Measurements from ENCODE around the gene LAT. TPM values are rescaled to one million over a fixed set of nuclear protein-coding genes. Genes with fewer than 3 reads are reported as not detected.

Gene LAT
- polyA plus RNA-seq, 1 donor from 2014 or later = 6.4 TPM

GRCh38 chr16:29023279-29024277 is 38.7 kb downstream of the LAT start:
- H2AFZ ChIP-seq (ENCODE audit: low read depth, low read length) = no peak overlapping the region
- H3K9me3 ChIP-seq (ENCODE audit: low read length) = no peaks in the 10 kb centered on the region
- no peaks in the 10 kb centered on the region for H3K79me2 ChIP-seq (replicated peaks; ENCODE audit: insufficient read depth, low read length)
- no peak overlapping the region for H3K4me3 ChIP-seq (ENCODE audit: low read length)
- TF ChIP-seq EZH2 (IDR thresholded peaks at IDR 0.05; ENCODE audit: borderline replicate concordance, insufficient read depth, low read length, poor library complexity, severe bottlenecking) (no peak), POLR2AphosphoS5 (IDR thresholded peaks at IDR 0.05) (no peak), SMC3 (conservative IDR thresholded peaks at IDR 0.05; ENCODE audit: poor library complexity) (no peak), EP300 (conservative IDR thresholded peaks at IDR 0.05; ENCODE audit: poor library complexity, severe bottlenecking) (no peak), RAD21 (conservative IDR thresholded peaks at IDR 0.05) (no peak), TAF1 (IDR thresholded peaks at IDR 0.05; ENCODE audit: low read depth) (no peak)
- TF ChIP-seq, protein P1, sequence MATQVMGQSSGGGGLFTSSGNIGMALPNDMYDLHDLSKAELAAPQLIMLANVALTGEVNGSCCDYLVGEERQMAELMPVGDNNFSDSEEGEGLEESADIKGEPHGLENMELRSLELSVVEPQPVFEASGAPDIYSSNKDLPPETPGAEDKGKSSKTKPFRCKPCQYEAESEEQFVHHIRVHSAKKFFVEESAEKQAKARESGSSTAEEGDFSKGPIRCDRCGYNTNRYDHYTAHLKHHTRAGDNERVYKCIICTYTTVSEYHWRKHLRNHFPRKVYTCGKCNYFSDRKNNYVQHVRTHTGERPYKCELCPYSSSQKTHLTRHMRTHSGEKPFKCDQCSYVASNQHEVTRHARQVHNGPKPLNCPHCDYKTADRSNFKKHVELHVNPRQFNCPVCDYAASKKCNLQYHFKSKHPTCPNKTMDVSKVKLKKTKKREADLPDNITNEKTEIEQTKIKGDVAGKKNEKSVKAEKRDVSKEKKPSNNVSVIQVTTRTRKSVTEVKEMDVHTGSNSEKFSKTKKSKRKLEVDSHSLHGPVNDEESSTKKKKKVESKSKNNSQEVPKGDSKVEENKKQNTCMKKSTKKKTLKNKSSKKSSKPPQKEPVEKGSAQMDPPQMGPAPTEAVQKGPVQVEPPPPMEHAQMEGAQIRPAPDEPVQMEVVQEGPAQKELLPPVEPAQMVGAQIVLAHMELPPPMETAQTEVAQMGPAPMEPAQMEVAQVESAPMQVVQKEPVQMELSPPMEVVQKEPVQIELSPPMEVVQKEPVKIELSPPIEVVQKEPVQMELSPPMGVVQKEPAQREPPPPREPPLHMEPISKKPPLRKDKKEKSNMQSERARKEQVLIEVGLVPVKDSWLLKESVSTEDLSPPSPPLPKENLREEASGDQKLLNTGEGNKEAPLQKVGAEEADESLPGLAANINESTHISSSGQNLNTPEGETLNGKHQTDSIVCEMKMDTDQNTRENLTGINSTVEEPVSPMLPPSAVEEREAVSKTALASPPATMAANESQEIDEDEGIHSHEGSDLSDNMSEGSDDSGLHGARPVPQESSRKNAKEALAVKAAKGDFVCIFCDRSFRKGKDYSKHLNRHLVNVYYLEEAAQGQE (IDR thresholded peaks at IDR 0.05; ENCODE audit: borderline replicate concordance) = no peak
- TF ChIP-seq, protein P2, sequence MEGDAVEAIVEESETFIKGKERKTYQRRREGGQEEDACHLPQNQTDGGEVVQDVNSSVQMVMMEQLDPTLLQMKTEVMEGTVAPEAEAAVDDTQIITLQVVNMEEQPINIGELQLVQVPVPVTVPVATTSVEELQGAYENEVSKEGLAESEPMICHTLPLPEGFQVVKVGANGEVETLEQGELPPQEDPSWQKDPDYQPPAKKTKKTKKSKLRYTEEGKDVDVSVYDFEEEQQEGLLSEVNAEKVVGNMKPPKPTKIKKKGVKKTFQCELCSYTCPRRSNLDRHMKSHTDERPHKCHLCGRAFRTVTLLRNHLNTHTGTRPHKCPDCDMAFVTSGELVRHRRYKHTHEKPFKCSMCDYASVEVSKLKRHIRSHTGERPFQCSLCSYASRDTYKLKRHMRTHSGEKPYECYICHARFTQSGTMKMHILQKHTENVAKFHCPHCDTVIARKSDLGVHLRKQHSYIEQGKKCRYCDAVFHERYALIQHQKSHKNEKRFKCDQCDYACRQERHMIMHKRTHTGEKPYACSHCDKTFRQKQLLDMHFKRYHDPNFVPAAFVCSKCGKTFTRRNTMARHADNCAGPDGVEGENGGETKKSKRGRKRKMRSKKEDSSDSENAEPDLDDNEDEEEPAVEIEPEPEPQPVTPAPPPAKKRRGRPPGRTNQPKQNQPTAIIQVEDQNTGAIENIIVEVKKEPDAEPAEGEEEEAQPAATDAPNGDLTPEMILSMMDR (IDR thresholded peaks at IDR 0.05; ENCODE audit: poor library complexity, severe bottlenecking) = no peak
- H3K36me3 ChIP-seq (ENCODE audit: insufficient read depth, low read length) = no peaks in the 10 kb centered on the region
- no peaks in the 10 kb centered on the region for H4K20me1 ChIP-seq (ENCODE audit: insufficient read depth)
- no peak overlapping the region for H3K4me2 ChIP-seq (ENCODE audit: low read length)
- no peak overlapping the region for H3K27ac ChIP-seq (ENCODE audit: low read length)
- no peaks in the 10 kb centered on the region for H3F3A ChIP-seq (ENCODE audit: insufficient read depth, low read length, poor library complexity, severe bottlenecking)
- H3K9me2 ChIP-seq (ENCODE audit: insufficient read depth, low read length) = no peaks in the 10 kb centered on the region
- H3K9ac ChIP-seq (ENCODE audit: low read length) = no peak overlapping the region
- no peaks in the 10 kb centered on the region for H3K27me3 ChIP-seq (ENCODE audit: insufficient read depth, low read depth, low read length)

- no peak overlapping the region for H2AFZ ChIP-seq (ENCODE audit: low read depth, low read length)
- H3K36me3 ChIP-seq (ENCODE audit: insufficient read depth, low read length) = no peaks in the 10 kb centered on the region
- H3K9ac ChIP-seq (ENCODE audit: low read length) = no peak overlapping the region
- no peaks in the 10 kb centered on the region for H3F3A ChIP-seq (ENCODE audit: insufficient read depth, low read length, poor library complexity, severe bottlenecking)
- no peak overlapping the region for H3K4me3 ChIP-seq (ENCODE audit: low read length)
- no peaks in the 10 kb centered on the region for H3K9me2 ChIP-seq (ENCODE audit: insufficient read depth, low read length)
- no peaks in the 10 kb centered on the region for H3K27me3 ChIP-seq (ENCODE audit: insufficient read depth, low read depth, low read length)
- H3K79me2 ChIP-seq (replicated peaks; ENCODE audit: insufficient read depth, low read length) = no peaks in the 10 kb centered on the region
- no peaks in the 10 kb centered on the region for H3K9me3 ChIP-seq (ENCODE audit: low read length)
- no peak overlapping the region for H3K4me2 ChIP-seq (ENCODE audit: low read length)
- no peak overlapping the region for H3K27ac ChIP-seq (ENCODE audit: low read length)
- TF ChIP-seq EZH2 (IDR thresholded peaks at IDR 0.05; ENCODE audit: borderline replicate concordance, insufficient read depth, low read length, poor library complexity, severe bottlenecking) = no peak
- no peak for TF ChIP-seq EP300 (conservative IDR thresholded peaks at IDR 0.05; ENCODE audit: poor library complexity, severe bottlenecking)
- TF ChIP-seq SMC3 (conservative IDR thresholded peaks at IDR 0.05; ENCODE audit: poor library complexity) = no peak
- no peak for TF ChIP-seq POLR2AphosphoS5 (IDR thresholded peaks at IDR 0.05)
- TF ChIP-seq, protein P2 (IDR thresholded peaks at IDR 0.05; ENCODE audit: poor library complexity, severe bottlenecking) = no peak
- TF ChIP-seq, protein P1 (IDR thresholded peaks at IDR 0.05; ENCODE audit: borderline replicate concordance) = no peak
- TF ChIP-seq TAF1 (IDR thresholded peaks at IDR 0.05; ENCODE audit: low read depth) = no peak
- TF ChIP-seq MXI1 (conservative IDR thresholded peaks at IDR 0.05; ENCODE audit: poor library complexity, severe bottlenecking) = no peak
- TF ChIP-seq RAD21 (conservative IDR thresholded peaks at IDR 0.05) = no peak
- H4K20me1 ChIP-seq (ENCODE audit: insufficient read depth) = no peaks in the 10 kb centered on the region
These were observed 39.4 kb downstream of the LAT start for GRCh38 chr16:29024278-29024677.

All from neural cell (in vitro differentiated cells).